ENCODE results near the gene LTK. TPM values are rescaled to one million over a fixed set of nuclear protein-coding genes. Genes with fewer than 3 reads are reported as not detected.

LTK gene
- total RNA-seq, 2 experiments from 2014 or later, result 9.7 to 9.9 TPM

- no peak for ATAC-seq (ENCODE audit: poor library complexity)
- no peaks in the 10 kb centered on the region for H3K36me3 Mint-ChIP-seq (ENCODE audit: low read depth)
- ChIA-PET CTCF (no interaction called here), POLR2A (no interaction called here)
- Histone ChIP-seq H3K4me3 (ENCODE audit: low read length) (no peak overlapping the region), H3K27me3 (ENCODE audit: control insufficient read depth in 1 of 2, insufficient read depth in 2 of 2, low read length in 2 of 2) (peaks cover 24 to 33% of the 10 kb centered on the region in 2 experiments), H3K9me3 (ENCODE audit: control insufficient read depth in 1 of 2, insufficient read depth in 1 of 2, low read length in 2 of 2) (peaks cover 0 to 18% of the 10 kb centered on the region in 2 experiments), H3K36me3 (ENCODE audit: insufficient read depth, low read length) (no peaks in the 10 kb centered on the region), H3K27ac (ENCODE audit: low read depth in 1 of 2, low read length in 2 of 2) (no peak overlapping the region), H3K4me1 (ENCODE audit: insufficient read depth, low read length) (peaks cover 38% of the 10 kb centered on the region)
- peaks cover 25% of the 10 kb centered on the region for H3K4me1 Mint-ChIP-seq (ENCODE audit: low read depth)
- peaks cover 36% of the 10 kb centered on the region for H3K27me3 Mint-ChIP-seq
- no peaks in the 10 kb centered on the region for H3K9me3 Mint-ChIP-seq
- TF ChIP-seq CTCF (IDR thresholded peaks at IDR 0.05), result no peak
- no peak overlapping the region for H3K27ac Mint-ChIP-seq
- H3K4me3 Mint-ChIP-seq, result peak overlapping the region; percentile 25
- intact Hi-C loops (cut with DNase I, micrococcal nuclease), result no loop called here
- DNase-seq, result no peak
Observed at GRCh38 chr15:41510728-41511127, 2.9 kb downstream of the LTK start.

GRCh38 chr15:41507820-41508290 lies 5.8 kb downstream of the LTK start:
- Mint-ChIP-seq H3K4me3 (no peak overlapping the region), H3K4me1 (ENCODE audit: low read depth) (peaks cover 10% of the 10 kb centered on the region), H3K36me3 (ENCODE audit: low read depth) (no peaks in the 10 kb centered on the region), H3K27ac (no peak overlapping the region), H3K9me3 (no peaks in the 10 kb centered on the region), H3K27me3 (peaks cover 35% of the 10 kb centered on the region)
- DNase-seq (no peak), ATAC-seq (ENCODE audit: poor library complexity) (no peak)
- no peak for TF ChIP-seq CTCF (IDR thresholded peaks at IDR 0.05)
- Histone ChIP-seq H3K27ac (ENCODE audit: low read depth in 1 of 2, low read length in 2 of 2) (no peak overlapping the region), H3K4me1 (ENCODE audit: insufficient read depth, low read length) (peaks cover 23% of the 10 kb centered on the region), H3K27me3 (ENCODE audit: control insufficient read depth in 1 of 2, insufficient read depth in 2 of 2, low read length in 2 of 2) (peaks cover 19 to 25% of the 10 kb centered on the region in 2 experiments), H3K36me3 (ENCODE audit: insufficient read depth, low read length) (no peaks in the 10 kb centered on the region), H3K9me3 (ENCODE audit: control insufficient read depth in 1 of 2, insufficient read depth in 1 of 2, low read length in 2 of 2) (peaks cover 0 to 9% of the 10 kb centered on the region in 2 experiments), H3K4me3 (ENCODE audit: low read length) (no peak overlapping the region)
- ChIA-PET CTCF (interaction anchor here (2.6 kb wide), 1 partner anchor 42 kb away, joined by 17 read pairs; no protein-coding TSS in a partner anchor), POLR2A (no interaction called here)
- intact Hi-C loops (cut with DNase I, micrococcal nuclease), result loop anchor here in 1 of 2 experiments (5.0 kb wide), 1 partner anchor 41 kb away; no protein-coding TSS in a partner anchor

DNA sequence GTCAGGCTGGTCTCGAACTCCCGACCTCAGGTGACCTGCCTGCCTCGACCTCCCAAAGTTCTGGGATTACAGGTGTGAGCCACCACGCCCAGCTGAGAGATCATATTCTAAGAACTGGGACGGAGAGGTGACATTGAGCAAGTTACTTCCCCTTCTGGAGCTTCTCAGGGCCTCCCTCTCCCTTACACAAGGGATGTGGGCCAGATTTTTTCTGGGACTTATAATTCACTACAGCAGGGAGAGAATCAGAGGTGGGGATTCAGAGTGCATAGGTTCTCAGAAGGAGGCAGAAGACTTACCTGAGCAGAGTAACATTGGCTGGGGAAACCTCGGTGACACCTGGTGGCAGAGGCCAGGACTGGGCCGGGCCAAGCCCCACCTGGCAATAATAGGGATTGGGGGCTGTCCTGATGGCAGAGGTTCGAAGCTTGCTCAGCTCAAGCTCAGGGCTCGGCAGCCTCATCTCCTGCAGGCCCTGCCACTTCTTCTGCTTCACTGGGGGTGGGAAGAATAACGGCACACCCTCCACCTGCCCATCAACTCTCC lies 6.8 kb downstream of the LTK start:
- ATAC-seq (ENCODE audit: poor library complexity) (no peak), DNase-seq (peak in 2 of 14 experiments; percentile 24 to 49)
- no peak for TF ChIP-seq CTCF (IDR thresholded peaks at IDR 0.05)
- POLR2A ChIA-PET, result no interaction called here
- CTCF ChIA-PET, result interaction anchor here (2.6 kb wide), 1 partner anchor 41 kb away, joined by 17 read pairs; no protein-coding TSS in a partner anchor
- H3K36me3 Mint-ChIP-seq (ENCODE audit: low read depth), result no peaks in the 10 kb centered on the region
- intact Hi-C loops (cut with DNase I, micrococcal nuclease), result loop anchor here in 1 of 2 experiments (5.0 kb wide), 1 partner anchor 40 kb away; no protein-coding TSS in a partner anchor
- H3K9me3 Mint-ChIP-seq, result no peaks in the 10 kb centered on the region
- Histone ChIP-seq H3K36me3 (ENCODE audit: insufficient read depth, low read length) (no peaks in the 10 kb centered on the region), H3K9me3 (ENCODE audit: control insufficient read depth in 1 of 2, insufficient read depth in 1 of 2, low read length in 2 of 2) (peaks cover 0 to 2% of the 10 kb centered on the region in 2 experiments), H3K27ac (ENCODE audit: low read depth in 1 of 2, low read length in 2 of 2) (no peak overlapping the region), H3K27me3 (ENCODE audit: control insufficient read depth in 1 of 2, insufficient read depth in 2 of 2, low read length in 2 of 2) (peaks cover 12 to 18% of the 10 kb centered on the region in 2 experiments), H3K4me1 (ENCODE audit: insufficient read depth, low read length) (peaks cover 23% of the 10 kb centered on the region), H3K4me3 (ENCODE audit: low read length) (no peak overlapping the region)
- H3K27me3 Mint-ChIP-seq, result peaks cover 35% of the 10 kb centered on the region
- H3K4me3 Mint-ChIP-seq, result no peak overlapping the region
- H3K4me1 Mint-ChIP-seq (ENCODE audit: low read depth), result peaks cover 8% of the 10 kb centered on the region
- H3K27ac Mint-ChIP-seq, result no peak overlapping the region

Data from CD4-positive, alpha-beta T cell (primary cell).